ENCODE results near the gene PTCH1. TPM values are rescaled to one million over a fixed set of nuclear protein-coding genes. Genes with fewer than 3 reads are reported as not detected.

Gene PTCH1
- total RNA-seq, 1 donor from 2014 or later, result 1.6 TPM

GRCh38 chr9:95508242-95508967 is 8.4 kb downstream of the PTCH1 start:
- peak overlapping the region; percentile 77 for H3K4me3 ChIP-seq (ENCODE audit: low read depth, low read length)
- FAIRE-seq, result no peak
- no peak for DNase-seq (ENCODE audit: low read depth)
- H3K36me3 ChIP-seq (ENCODE audit: control insufficient read depth, insufficient read depth, low read length), result no peaks in the 10 kb centered on the region
- no peaks in the 10 kb centered on the region for H3K27me3 ChIP-seq (ENCODE audit: control insufficient read depth, insufficient read depth, low read length)
- TF ChIP-seq CTCF (IDR thresholded peaks at IDR 0.05; ENCODE audit: insufficient read depth, low read length, severe bottlenecking), result no peak

GRCh38 chr9:95507464-95508241 is 9.1 kb downstream of the PTCH1 start:
- Histone ChIP-seq H3K4me3 (ENCODE audit: low read depth, low read length) (peak overlapping the region; percentile 77), H3K27me3 (ENCODE audit: control insufficient read depth, insufficient read depth, low read length) (no peaks in the 10 kb centered on the region), H3K36me3 (ENCODE audit: control insufficient read depth, insufficient read depth, low read length) (no peaks in the 10 kb centered on the region)
- peak; percentile 53 for DNase-seq (ENCODE audit: low read depth)
- no peak for TF ChIP-seq CTCF (IDR thresholded peaks at IDR 0.05; ENCODE audit: insufficient read depth, low read length, severe bottlenecking)
- no peak for FAIRE-seq

- peak overlapping the region; percentile 77 for H3K4me3 ChIP-seq (ENCODE audit: low read depth, low read length)
- no peaks in the 10 kb centered on the region for H3K27me3 ChIP-seq (ENCODE audit: control insufficient read depth, insufficient read depth, low read length)
- TF ChIP-seq CTCF (IDR thresholded peaks at IDR 0.05; ENCODE audit: insufficient read depth, low read length, severe bottlenecking), result peak; percentile 0
- FAIRE-seq (no peak), DNase-seq (ENCODE audit: low read depth) (peak; percentile 36)
- H3K36me3 ChIP-seq (ENCODE audit: control insufficient read depth, insufficient read depth, low read length), result no peaks in the 10 kb centered on the region
These were observed 9.9 kb downstream of the PTCH1 start for GRCh38 chr9:95506678-95507463.

GRCh38 chr9:95506428-95506677 is 10.4 kb downstream of the PTCH1 start:
- Histone ChIP-seq H3K36me3 (ENCODE audit: control insufficient read depth, insufficient read depth, low read length) (no peaks in the 10 kb centered on the region), H3K27me3 (ENCODE audit: control insufficient read depth, insufficient read depth, low read length) (no peaks in the 10 kb centered on the region), H3K4me3 (ENCODE audit: low read depth, low read length) (peak overlapping the region; percentile 77)
- peak; percentile 21 for DNase-seq (ENCODE audit: low read depth)
- TF ChIP-seq CTCF (IDR thresholded peaks at IDR 0.05; ENCODE audit: insufficient read depth, low read length, severe bottlenecking), result no peak
- FAIRE-seq, result no peak

GRCh38 chr9:95505717-95506427 is 10.9 kb downstream of the PTCH1 start:
- Histone ChIP-seq H3K4me3 (ENCODE audit: low read depth, low read length) (peak overlapping the region; percentile 77), H3K27me3 (ENCODE audit: control insufficient read depth, insufficient read depth, low read length) (no peaks in the 10 kb centered on the region), H3K36me3 (ENCODE audit: control insufficient read depth, insufficient read depth, low read length) (no peaks in the 10 kb centered on the region)
- DNase-seq (ENCODE audit: low read depth), result peak; percentile 25
- no peak for TF ChIP-seq CTCF (IDR thresholded peaks at IDR 0.05; ENCODE audit: insufficient read depth, low read length, severe bottlenecking)
- no peak for FAIRE-seq

All from bronchial epithelial cell (primary cell).